PC-3 (cell line): ENCODE results near the gene PDS5B. TPM values are rescaled to one million over a fixed set of nuclear protein-coding genes. Genes with fewer than 3 reads are reported as not detected.
"Not testable (repeated sequence)": the region's sequence is repeated elsewhere in the genome, so short reads cannot be mapped to it uniquely, and the experiment has no call there.

ENCODE experiments used
- ATAC-seq: fragments of 200-7000 bp; cut with Tn5 transposase; 2 replicates; pipeline ENCODE4 v1.9.1; 2020; ENCODE audit warnings: mild to moderate bottlenecking, moderate library complexity
- BruUV-seq: library from RNA; stranded (reverse); fragments of 400-500 nt; replicated peaks from 2 replicates; lab custom pipeline; 2021; lab: Mats Ljungman, UMichigan
- CTCF ChIA-PET: fragments of 300-600 bp; sonication (Branson Sonifier 250); formaldehyde crosslinking; loops from one replicate; lab custom pipeline; 2022; ENCODE audit warnings: antibody characterized with exemption; lab: Charles Lee
- POLR2A ChIA-PET: fragments of 300-600 bp; sonication (Branson Sonifier 250); formaldehyde crosslinking; loops from one replicate; lab custom pipeline; 2022; ENCODE audit warnings: antibody characterized with exemption; ENCODE audit not compliant: unreplicated experiment; lab: Charles Lee
- DNase-seq: peaks from one replicate; pipeline ENCODE4 v3.0.0-alpha.2; 2015
- H2AFZ ChIP-seq: fragments of 300-600 bp; sonication (generic); 2 replicates; pipeline ENCODE4 v1.6.0; 2016; ENCODE audit warnings: antibody characterized with exemption, low read length
- H3F3A ChIP-seq: fragments of 300-600 bp; sonication (generic); one replicate; pipeline ENCODE4 v1.6.0; 2017; ENCODE audit warnings: antibody characterized with exemption, low read length, control low read depth, mild to moderate bottlenecking; ENCODE audit not compliant: unreplicated experiment
- H3K27ac ChIP-seq: fragments of 300-600 bp; sonication (generic); 2 replicates; pipeline ENCODE4 v1.5.1; 2016; ENCODE audit warnings: mild to moderate bottlenecking, low read length
- H3K27me3 ChIP-seq: fragments of 300-600 bp; sonication (generic); 2 replicates; pipeline ENCODE4 v1.6.1; 2016; ENCODE audit warnings: low read length, mixed read lengths
- H3K36me3 ChIP-seq: fragments of 300-600 bp; sonication (generic); 2 replicates; pipeline ENCODE4 v1.6.1; 2016; ENCODE audit warnings: low read depth, mixed run types, low read length, mixed read lengths
- H3K4me1 ChIP-seq: fragments of 300-600 bp; sonication (generic); 2 replicates; pipeline ENCODE4 v1.5.1; 2016; ENCODE audit warnings: low read length; ENCODE audit not compliant: insufficient read depth
- H3K4me2 ChIP-seq: fragments of 300-600 bp; sonication (generic); 2 replicates; pipeline ENCODE4 v1.6.0; 2016; ENCODE audit warnings: low read length
- H3K4me3 ChIP-seq: fragments of 300-600 bp; sonication (generic); 2 replicates; pipeline ENCODE4 v1.5.1; 2016; ENCODE audit warnings: mild to moderate bottlenecking, low read length, mixed read lengths
- H3K79me2 ChIP-seq: fragments of 300-600 bp; sonication (generic); 2 replicates; pipeline ENCODE4 v1.6.1; 2017; ENCODE audit warnings: low read length, mixed read lengths
- H3K9ac ChIP-seq: fragments of 300-600 bp; sonication (generic); 2 replicates; pipeline ENCODE4 v1.6.0; 2016; ENCODE audit warnings: mild to moderate bottlenecking, low read length
- H3K9me2 ChIP-seq: fragments of 300-600 bp; sonication (generic); replicated peaks from 2 replicates; pipeline ENCODE4 v1.6.1; 2016; ENCODE audit warnings: mixed run types, low read length, mixed read lengths
- H3K9me3 ChIP-seq: fragments of 300-600 bp; sonication (generic); 2 replicates; pipeline ENCODE4 v1.6.1; 2016; ENCODE audit warnings: low read length, mixed read lengths
- H4K20me1 ChIP-seq: fragments of 300-600 bp; sonication (generic); 2 replicates; pipeline ENCODE4 v1.6.1; 2016; ENCODE audit warnings: low read length, mixed read lengths
- EZH2 ChIP-seq: fragments of 300-600 bp; sonication (generic); IDR thresholded peaks from one replicate; pipeline ENCODE4 v1.6.1; 2017; ENCODE audit warnings: antibody characterized with exemption, mild to moderate bottlenecking, low read length; ENCODE audit not compliant: unreplicated experiment
- EZH2phosphoT487 ChIP-seq: fragments of 300-600 bp; sonication (generic); IDR thresholded peaks from 2 replicates; pipeline ENCODE4 v1.6.1; 2018; ENCODE audit warnings: mild to moderate bottlenecking, antibody characterized with exemption, low read length, borderline replicate concordance
- intact Hi-C: fragments of 100-400 bp; cut with micrococcal nuclease; formaldehyde crosslinking; loops from 2 replicates; pipeline ENCODE4 v1.9.0; 2023
- total RNA-seq: library from RNA; depleted of rRNA; stranded (reverse); fragments of >200 nt; gene quantifications from 2 replicates; pipeline ENCODE4 v1.2.3, GENCODE V29; 2014
- TF ChIP-seq, protein P1 (sequence below): fragments of 300-600 bp; sonication (generic); conservative IDR thresholded peaks from 2 replicates; pipeline ENCODE4 v1.5.1; 2017; ENCODE audit warnings: antibody characterized with exemption, low read depth, mild to moderate bottlenecking, low read length

Gene PDS5B
- total RNA-seq, 1 experiment from 2014 or later = 20.3 TPM

DNA sequence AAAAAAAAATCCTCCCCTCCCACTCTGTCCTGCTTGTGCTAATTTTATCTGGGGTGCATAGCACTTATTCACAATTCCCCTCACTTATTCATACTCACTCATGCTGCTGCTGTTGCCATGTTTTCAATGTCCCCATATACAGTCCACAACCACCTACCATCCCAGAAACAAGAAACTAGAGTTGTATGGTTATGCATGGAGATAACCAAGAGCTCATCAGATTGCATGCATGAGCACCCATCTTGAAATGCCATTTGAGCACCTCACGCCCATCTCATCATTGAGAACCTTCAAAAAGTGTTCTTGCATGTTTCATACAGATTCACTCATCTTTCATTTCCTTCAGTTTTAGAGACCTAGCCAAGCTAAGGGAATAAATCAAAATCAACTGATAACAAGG lies 32.5 kb upstream of the PDS5B start:
- H3K4me3 ChIP-seq = no peak overlapping the region
- H3K4me2 ChIP-seq = no peak overlapping the region
- no peak overlapping the region for H3K9ac ChIP-seq
- H3F3A ChIP-seq = no peaks in the 10 kb centered on the region
- H4K20me1 ChIP-seq = no peaks in the 10 kb centered on the region
- H3K9me2 ChIP-seq = no peaks in the 10 kb centered on the region
- no peaks in the 10 kb centered on the region for H3K9me3 ChIP-seq
- intact Hi-C loops = no loop called here
- ChIA-PET POLR2A (no interaction called here), CTCF (no interaction called here)
- no peaks in the 10 kb centered on the region for H3K79me2 ChIP-seq
- TF ChIP-seq, protein P1, sequence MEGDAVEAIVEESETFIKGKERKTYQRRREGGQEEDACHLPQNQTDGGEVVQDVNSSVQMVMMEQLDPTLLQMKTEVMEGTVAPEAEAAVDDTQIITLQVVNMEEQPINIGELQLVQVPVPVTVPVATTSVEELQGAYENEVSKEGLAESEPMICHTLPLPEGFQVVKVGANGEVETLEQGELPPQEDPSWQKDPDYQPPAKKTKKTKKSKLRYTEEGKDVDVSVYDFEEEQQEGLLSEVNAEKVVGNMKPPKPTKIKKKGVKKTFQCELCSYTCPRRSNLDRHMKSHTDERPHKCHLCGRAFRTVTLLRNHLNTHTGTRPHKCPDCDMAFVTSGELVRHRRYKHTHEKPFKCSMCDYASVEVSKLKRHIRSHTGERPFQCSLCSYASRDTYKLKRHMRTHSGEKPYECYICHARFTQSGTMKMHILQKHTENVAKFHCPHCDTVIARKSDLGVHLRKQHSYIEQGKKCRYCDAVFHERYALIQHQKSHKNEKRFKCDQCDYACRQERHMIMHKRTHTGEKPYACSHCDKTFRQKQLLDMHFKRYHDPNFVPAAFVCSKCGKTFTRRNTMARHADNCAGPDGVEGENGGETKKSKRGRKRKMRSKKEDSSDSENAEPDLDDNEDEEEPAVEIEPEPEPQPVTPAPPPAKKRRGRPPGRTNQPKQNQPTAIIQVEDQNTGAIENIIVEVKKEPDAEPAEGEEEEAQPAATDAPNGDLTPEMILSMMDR = no peak
- TF ChIP-seq EZH2 (no peak), EZH2phosphoT487 (no peak)
- BruUV-seq = no TSS peak
- H3K27me3 ChIP-seq = no peaks in the 10 kb centered on the region
- H2AFZ ChIP-seq = no peak overlapping the region
- ATAC-seq = no peak
- no peak overlapping the region for H3K27ac ChIP-seq
- no peak for DNase-seq
- no peaks in the 10 kb centered on the region for H3K36me3 ChIP-seq
- H3K4me1 ChIP-seq = no peaks in the 10 kb centered on the region

DNA sequence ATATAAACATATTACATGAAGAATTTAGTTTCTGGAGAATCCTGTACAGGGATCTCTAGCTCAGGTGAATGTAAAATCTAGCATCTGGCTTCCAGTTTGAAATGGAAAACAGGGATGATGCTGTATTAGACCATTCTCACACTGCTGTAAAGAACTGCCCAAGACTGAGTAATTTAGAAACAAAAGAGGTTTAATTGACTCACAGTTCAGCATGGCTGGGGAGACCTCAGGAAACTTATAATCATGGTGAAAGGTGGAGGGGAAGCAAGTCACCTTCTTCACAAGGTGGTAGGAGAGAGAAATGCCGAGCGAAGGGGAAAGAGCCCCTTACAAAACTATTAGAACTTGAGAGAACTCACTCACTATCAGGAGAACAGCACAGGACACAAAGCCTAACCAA lies 30.6 kb upstream of the PDS5B start:
- Histone ChIP-seq H3K9me3 (no peaks in the 10 kb centered on the region), H3F3A (no peaks in the 10 kb centered on the region), H3K9me2 (no peaks in the 10 kb centered on the region), H3K27me3 (no peaks in the 10 kb centered on the region), H3K4me1 (no peaks in the 10 kb centered on the region), H3K4me3 (no peak overlapping the region), H3K9ac (no peak overlapping the region), H4K20me1 (no peaks in the 10 kb centered on the region), H3K79me2 (no peaks in the 10 kb centered on the region), H2AFZ (no peak overlapping the region), H3K27ac (no peak overlapping the region), H3K4me2 (no peak overlapping the region), H3K36me3 (no peaks in the 10 kb centered on the region)
- DNase-seq (no peak), ATAC-seq (no peak)
- CTCF ChIA-PET = no interaction called here
- POLR2A ChIA-PET = no interaction called here
- no TSS peak for BruUV-seq
- intact Hi-C loops = no loop called here
- TF ChIP-seq EZH2 (no peak), EZH2phosphoT487 (no peak)
- TF ChIP-seq, protein P1 = no peak

DNA sequence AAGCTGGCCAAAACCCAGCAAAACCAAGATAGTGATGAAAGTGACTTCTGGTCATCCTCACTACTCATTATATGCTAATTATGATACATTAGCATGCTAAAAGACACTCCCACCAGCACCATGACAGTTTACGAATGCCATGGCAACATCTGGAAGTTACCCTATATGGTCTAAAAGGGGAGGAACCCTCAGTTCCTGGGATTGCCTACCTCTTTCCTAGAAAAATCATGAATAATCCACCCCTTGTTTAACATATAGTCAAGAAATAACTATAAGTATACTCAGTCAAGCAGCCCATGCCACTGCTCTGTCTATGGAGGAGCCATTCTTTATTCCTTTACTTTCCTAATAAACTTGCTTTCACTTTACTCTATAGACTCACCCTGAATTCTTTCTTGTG lies 25.4 kb upstream of the PDS5B start:
- CTCF ChIA-PET, POLR2A ChIA-PET: not testable (repeated sequence)

DNA sequence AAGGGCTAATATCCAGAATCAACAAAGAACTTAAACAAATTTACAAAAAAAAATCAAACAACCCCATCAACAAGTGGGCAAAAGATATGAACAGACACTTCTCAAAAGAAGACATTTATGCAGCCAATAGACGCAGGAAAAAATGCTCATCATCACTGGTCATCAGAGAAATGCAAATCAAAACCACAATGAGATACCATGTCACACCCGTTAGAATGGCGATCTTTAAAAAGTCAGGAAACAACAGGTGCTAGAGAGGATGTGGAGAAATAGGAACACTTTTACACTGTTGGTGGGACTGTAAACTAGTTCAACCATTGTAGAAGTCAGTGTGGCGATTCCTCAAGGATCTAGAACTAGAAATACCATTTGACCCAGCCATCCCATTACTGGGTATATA lies 10.6 kb upstream of the PDS5B start:
- H3K27me3 ChIP-seq, H3K36me3 ChIP-seq, H3K4me3 ChIP-seq, H4K20me1 ChIP-seq, H3K9me3 ChIP-seq, H3K4me2 ChIP-seq, ATAC-seq, H3K4me1 ChIP-seq, H3K9me2 ChIP-seq, POLR2A ChIA-PET, H3K27ac ChIP-seq, H3F3A ChIP-seq, CTCF ChIA-PET, H3K79me2 ChIP-seq, H3K9ac ChIP-seq, BruUV-seq, intact Hi-C loops, DNase-seq, H2AFZ ChIP-seq: not testable (repeated sequence)

More for the DNA sequence above, 25.4 kb upstream of the PDS5B start:
- H3K4me2 ChIP-seq, H3K9ac ChIP-seq, H3F3A ChIP-seq, ATAC-seq, H3K9me3 ChIP-seq, H3K27ac ChIP-seq, DNase-seq, H3K9me2 ChIP-seq, intact Hi-C loops, H3K4me1 ChIP-seq, H3K27me3 ChIP-seq, H4K20me1 ChIP-seq, H3K4me3 ChIP-seq, H3K79me2 ChIP-seq, H3K36me3 ChIP-seq, BruUV-seq, H2AFZ ChIP-seq: not testable (repeated sequence)
